ENCODE results near the gene IGSF6.
"Not testable (repeated sequence)": the region's sequence is repeated elsewhere in the genome, so short reads cannot be mapped to it uniquely, and the experiment has no call there.

IGSF6 gene

DNA sequence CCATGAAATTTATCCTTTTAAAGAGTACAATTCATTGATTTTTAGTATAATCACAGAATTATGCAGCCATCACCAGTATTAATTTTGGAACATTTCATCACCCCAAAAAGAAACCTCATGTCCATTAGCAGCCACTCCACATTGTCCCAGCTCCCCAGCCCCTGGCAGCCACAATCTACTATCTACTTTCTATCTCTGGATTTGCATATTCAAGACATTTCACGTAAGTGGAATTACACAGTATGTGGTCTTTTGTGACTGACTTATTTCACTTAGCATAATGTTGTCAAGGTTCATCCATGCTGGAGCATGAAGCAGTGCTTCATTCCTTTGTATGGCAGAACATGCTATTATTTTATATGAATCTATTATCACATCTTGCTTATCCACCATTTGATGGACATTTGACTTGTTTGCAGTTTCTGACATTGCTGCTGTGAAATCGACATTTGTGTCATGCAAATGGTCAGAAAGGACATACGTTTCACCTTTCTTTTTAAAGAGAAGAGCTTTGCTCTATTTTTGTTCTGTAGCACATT, 42.3 kb downstream of the IGSF6 start:
- H3K4me3 ChIP-seq (ENCODE audit: low read depth, low read length): no peak overlapping the region
- TF ChIP-seq, protein P1, sequence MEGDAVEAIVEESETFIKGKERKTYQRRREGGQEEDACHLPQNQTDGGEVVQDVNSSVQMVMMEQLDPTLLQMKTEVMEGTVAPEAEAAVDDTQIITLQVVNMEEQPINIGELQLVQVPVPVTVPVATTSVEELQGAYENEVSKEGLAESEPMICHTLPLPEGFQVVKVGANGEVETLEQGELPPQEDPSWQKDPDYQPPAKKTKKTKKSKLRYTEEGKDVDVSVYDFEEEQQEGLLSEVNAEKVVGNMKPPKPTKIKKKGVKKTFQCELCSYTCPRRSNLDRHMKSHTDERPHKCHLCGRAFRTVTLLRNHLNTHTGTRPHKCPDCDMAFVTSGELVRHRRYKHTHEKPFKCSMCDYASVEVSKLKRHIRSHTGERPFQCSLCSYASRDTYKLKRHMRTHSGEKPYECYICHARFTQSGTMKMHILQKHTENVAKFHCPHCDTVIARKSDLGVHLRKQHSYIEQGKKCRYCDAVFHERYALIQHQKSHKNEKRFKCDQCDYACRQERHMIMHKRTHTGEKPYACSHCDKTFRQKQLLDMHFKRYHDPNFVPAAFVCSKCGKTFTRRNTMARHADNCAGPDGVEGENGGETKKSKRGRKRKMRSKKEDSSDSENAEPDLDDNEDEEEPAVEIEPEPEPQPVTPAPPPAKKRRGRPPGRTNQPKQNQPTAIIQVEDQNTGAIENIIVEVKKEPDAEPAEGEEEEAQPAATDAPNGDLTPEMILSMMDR (IDR thresholded peaks at IDR 0.05; ENCODE audit: borderline replicate concordance, insufficient read depth, low read depth, low read length): no peak

DNA sequence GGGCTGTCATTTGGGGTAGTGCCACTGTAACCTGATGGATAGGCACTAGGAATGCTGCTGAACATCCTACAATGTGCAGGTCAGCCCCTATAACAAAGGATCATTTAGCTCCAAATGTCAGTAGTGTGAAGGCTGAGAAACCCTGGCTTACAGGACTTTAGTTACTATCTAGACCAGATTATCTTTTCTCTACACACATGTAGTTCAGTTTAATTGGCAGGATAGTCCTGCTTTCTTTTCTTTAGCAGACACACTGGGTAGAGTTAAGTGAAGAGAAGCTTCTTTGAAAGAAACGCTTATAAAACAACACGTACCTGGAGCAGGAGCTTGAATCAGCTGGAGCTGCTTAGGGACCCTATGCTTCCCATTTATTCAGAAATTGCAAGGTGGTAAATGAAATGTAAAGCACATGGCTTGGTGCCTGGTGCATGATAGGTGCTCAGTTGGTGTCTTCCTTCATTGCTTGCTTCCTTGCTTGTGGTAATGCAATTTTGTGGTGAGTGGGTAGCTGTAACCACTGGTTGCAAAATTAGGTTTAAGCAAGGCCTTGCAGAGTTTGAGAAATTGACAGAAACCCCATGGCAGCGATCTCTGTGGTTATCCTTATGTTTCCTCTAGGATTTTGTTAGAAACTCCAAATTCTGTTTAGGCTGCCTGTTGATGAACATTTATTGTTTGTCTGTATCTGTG, 43.6 kb downstream of the IGSF6 start:
- H3K4me3 ChIP-seq (ENCODE audit: low read depth, low read length): no peak overlapping the region

DNA sequence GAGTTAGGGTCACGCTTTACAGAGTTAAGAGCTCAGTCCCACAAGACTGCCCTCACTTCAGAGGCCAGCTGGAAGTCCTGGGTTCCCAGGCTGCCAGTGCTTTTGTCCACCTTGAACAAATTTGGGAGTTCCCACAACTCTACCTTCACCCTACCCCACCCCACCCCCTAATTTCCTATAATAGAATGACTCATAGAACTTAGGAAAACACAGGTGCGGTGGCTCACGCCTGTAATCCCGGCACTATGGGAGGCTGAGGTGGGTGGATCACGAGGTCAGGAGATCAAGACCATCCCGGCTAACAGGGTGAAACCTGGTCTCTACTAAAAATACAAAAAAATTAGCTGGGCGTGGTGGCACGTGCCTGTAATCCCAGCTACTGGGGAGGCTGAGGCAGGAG, 46.6 kb downstream of the IGSF6 start:
- H3K4me3 ChIP-seq (ENCODE audit: low read depth, low read length): not testable (repeated sequence)

More for the DNA sequence above, 43.6 kb downstream of the IGSF6 start:
- TF ChIP-seq, protein P1 (IDR thresholded peaks at IDR 0.05; ENCODE audit: borderline replicate concordance, insufficient read depth, low read depth, low read length): no peak

DNA sequence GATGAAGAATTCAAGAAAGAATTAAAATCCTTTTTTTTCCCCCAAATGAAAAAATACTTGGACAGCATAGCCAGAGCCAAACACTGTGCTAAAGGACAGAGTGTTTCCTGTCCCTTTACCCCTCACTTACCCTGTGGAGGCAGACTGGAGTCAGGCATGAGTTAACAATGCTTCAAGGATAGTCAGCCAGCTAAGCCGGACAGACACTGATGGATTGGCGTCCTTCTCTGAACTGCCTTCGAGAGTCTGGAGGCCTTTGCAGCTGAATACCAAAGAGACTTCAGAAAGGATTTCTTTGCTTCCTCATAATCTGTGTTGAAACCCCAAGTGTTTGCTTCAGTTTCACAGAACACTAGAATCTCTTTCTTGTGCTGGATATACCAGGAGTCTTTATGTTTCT, 48.5 kb downstream of the IGSF6 start:
- TF ChIP-seq, protein P1 (IDR thresholded peaks at IDR 0.05; ENCODE audit: borderline replicate concordance, insufficient read depth, low read depth, low read length): no peak
- no peak overlapping the region for H3K4me3 ChIP-seq (ENCODE audit: low read depth, low read length)

DNA sequence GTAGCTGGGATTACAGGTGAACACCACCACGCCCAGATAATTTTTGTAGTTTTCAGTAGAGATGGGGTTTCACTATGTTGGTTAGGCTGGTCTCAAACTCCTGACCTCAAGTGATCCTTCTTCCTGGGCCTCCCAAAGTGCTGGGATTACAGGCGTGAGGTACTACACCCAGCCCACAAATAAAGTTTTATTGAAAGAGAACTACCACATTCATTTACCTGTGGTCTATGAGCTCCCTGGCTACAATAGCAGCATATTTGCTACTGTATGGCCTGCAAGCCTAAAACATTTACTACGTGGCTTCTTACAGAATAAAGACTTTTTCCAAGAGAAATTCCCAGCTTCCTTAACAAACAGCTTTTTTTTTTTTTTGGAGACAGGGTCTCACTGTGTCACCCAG, 49.6 kb downstream of the IGSF6 start:
- no peak overlapping the region for H3K4me3 ChIP-seq (ENCODE audit: low read depth, low read length)
- TF ChIP-seq, protein P1 (IDR thresholded peaks at IDR 0.05; ENCODE audit: borderline replicate concordance, insufficient read depth, low read depth, low read length): no peak

DNA sequence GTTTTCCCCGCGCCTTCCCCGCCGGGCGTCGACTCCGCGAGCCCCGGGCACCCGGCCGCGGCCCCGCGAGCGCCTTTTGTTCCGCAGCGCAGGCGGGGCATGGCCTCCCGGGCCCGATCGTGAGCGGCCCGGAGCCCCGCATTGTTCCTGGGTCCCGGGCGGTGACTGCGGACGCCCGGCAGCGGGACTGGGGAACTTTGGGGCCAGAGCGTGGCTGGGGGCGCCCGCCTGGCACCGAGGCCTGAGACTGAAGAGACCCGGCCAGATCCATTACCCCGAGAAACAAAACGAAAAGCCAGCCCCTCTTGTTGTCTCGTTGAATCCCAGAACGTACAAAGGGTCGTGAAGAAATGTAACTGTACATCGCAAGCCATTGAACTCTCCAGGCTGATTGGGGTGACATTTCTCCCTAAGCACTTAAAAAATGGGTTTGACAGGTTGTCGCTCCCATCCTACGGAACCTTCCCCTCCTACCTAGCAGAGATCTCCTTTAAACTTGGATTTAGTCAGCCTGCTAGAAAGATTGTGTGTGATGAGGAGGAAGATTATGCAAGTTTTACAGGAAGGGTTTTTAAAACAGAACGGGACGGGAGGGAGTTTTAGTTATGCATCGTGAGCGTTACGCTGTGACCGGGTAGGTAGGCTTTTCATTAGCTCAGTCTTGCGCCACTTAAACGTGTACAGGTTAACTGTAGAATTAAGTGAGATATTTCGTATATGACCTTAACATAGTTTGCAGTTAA, 52.2 kb downstream of the IGSF6 start:
- TF ChIP-seq, protein P1 (IDR thresholded peaks at IDR 0.05; ENCODE audit: borderline replicate concordance, insufficient read depth, low read depth, low read length): no peak
- H3K4me3 ChIP-seq (ENCODE audit: low read depth, low read length): peak overlapping the region; percentile 65

DNA sequence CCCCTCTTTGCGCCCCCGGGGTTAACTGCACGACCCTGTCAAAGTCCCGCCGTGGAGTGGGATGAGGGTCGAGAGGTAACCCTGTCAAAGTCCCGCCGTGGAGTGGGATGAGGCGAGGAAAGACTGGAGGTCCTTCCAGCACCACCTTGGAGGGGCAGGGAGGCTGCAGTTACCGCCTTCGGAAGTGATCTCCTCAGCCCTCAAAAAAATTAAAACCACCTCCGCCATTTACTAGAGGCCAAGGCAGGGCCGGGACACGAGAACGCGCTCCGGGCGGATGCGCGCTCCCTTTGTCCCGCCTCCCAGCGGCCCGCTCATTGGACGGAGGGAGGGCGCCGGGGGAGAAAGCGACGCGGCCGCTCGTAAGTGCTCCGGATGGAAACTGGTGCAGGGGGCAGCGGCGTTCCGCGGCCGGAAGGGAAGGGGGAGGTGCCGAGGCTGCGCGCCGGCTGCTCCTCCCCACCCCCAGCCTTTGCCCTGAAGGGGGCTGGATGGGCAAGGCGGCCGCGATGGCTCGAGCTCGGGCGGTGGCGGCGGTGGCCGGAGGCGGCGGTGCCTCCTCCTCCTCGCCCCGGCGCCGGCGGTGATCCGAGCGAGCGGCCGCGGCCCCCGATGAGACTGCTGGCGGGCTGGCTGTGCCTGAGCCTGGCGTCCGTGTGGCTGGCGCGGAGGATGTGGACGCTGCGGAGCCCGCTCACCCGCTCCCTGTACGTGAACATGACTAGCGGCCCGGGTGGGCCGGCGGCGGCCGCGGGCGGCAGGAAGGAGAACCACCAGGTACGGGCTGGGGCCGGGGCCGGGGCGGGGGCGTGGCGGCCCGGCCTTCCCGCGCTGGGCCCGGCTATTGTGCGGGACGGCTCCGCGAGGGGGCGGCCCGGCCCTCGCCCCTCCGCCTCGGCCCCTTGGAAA, 53.0 kb downstream of the IGSF6 start, which contains the start of gene METTL9:
Gene METTL9, plus strand, starts transcription at position 456 of the 909 bp plus-strand sequence. Its CDS starts 157 bp downstream, at position 613.
- H3K4me3 ChIP-seq (ENCODE audit: low read depth, low read length): peak within 1 kb of the TSS; percentile 65
- TF ChIP-seq, protein P1 (IDR thresholded peaks at IDR 0.05; ENCODE audit: borderline replicate concordance, insufficient read depth, low read depth, low read length): no peak

All from GM12875 (cell line).